ENCODE data around the gene SRC. TPM values are rescaled to one million over a fixed set of nuclear protein-coding genes. Genes with fewer than 3 reads are reported as not detected.

Gene SRC
- total and polyA plus RNA-seq, 8 donors, result 37.4 to 93.0 (median 71.5) TPM

DNA sequence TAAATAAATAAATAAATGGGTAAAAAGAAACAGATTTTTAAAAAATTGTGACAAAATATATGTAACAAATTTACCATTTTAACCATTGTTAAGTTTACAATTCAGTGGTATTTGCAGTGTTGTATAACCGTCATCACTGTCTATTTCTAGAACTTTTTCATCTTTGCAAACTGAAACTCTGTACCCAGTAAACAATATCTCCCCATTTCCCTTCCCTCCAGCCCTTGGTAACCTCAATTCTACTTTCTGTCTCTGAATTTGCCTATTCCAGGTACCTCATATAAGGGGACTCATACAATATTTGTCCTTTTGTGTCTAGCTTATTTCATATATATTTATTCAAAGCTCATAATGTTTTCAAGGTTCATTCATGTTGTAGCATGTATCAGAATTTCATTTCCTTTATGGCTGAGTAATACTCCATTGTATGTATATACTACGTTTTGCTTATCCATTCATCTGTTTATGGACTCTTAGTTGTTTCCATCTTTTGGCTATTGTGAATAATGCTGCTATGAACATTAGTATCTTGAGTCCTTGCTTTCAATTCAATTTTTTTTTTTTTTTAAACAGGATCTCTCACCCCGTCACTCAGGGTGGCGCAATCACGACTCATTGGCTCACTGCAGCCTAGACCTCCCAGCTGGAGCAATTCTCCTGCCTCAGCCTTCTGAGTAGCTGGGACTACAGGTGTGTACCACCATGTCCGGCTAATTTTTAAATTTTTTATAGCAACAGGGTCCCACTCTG lies 47.6 kb upstream of the SRC start:
- Histone ChIP-seq H3K4me1 (peaks cover 16 to 50% of the 10 kb centered on the region in 2 donors), H3K27ac (no peak overlapping the region), H3K9me3 (no peaks in the 10 kb centered on the region), H3K4me3 (no peak overlapping the region), H3K27me3 (no peaks in the 10 kb centered on the region), H3K36me3 (peaks cover 0 to 41% of the 10 kb centered on the region in 2 donors)
- ATAC-seq (no peak), DNase-seq (no peak)
- TF ChIP-seq, protein P1, sequence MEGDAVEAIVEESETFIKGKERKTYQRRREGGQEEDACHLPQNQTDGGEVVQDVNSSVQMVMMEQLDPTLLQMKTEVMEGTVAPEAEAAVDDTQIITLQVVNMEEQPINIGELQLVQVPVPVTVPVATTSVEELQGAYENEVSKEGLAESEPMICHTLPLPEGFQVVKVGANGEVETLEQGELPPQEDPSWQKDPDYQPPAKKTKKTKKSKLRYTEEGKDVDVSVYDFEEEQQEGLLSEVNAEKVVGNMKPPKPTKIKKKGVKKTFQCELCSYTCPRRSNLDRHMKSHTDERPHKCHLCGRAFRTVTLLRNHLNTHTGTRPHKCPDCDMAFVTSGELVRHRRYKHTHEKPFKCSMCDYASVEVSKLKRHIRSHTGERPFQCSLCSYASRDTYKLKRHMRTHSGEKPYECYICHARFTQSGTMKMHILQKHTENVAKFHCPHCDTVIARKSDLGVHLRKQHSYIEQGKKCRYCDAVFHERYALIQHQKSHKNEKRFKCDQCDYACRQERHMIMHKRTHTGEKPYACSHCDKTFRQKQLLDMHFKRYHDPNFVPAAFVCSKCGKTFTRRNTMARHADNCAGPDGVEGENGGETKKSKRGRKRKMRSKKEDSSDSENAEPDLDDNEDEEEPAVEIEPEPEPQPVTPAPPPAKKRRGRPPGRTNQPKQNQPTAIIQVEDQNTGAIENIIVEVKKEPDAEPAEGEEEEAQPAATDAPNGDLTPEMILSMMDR (IDR thresholded peaks at IDR 0.05), result no peak
- intact Hi-C loops (cut with DNase I), result no loop called here

DNA sequence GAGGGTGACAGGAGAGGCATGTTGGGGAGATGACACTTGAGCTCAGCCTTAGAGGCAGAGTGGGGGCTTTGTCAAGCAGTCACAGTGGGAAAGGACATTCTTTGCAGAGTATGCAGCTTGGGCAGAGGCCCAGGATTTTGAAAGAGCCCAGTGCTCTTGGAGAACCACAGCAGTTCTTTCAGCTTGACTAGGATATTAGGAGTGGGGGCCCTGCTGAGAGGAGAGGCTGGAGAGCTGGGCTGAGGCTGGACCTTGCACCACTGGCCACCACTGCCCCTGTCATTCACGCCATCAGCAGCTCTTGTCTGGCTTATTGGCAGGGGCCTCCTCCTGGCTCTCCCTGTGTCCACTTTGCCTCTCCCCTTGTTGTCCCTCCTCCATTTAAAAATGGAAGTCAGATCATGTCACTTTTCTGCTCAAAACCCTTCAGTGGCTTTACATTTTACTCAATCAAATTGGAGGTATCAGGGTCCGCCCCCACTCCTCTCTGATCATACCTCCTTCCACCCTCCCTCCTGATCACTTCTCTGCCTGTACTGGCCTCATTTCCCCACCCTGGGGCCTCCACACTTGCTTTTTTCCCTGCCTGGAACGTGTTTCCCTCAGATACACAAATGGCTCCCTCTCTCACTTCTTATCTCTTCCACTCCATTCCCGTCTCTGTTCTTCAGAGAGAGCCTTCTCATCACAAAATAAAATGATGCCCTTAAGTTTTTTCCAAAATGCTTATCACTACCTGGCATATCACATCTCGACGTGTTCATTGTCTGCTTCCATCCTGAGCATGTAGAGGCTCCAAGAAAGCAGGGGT lies 46.0 kb upstream of the SRC start:
- Histone ChIP-seq H3K4me1 (peaks cover 12 to 35% of the 10 kb centered on the region in 2 donors), H3K27me3 (no peaks in the 10 kb centered on the region), H3K36me3 (peaks cover 0 to 47% of the 10 kb centered on the region in 2 donors), H3K27ac (no peak overlapping the region), H3K4me3 (no peak overlapping the region), H3K9me3 (no peaks in the 10 kb centered on the region)
- intact Hi-C loops (cut with DNase I), result no loop called here
- DNase-seq (no peak), ATAC-seq (peak; percentile 11)
- TF ChIP-seq, protein P1 (IDR thresholded peaks at IDR 0.05), result no peak

DNA sequence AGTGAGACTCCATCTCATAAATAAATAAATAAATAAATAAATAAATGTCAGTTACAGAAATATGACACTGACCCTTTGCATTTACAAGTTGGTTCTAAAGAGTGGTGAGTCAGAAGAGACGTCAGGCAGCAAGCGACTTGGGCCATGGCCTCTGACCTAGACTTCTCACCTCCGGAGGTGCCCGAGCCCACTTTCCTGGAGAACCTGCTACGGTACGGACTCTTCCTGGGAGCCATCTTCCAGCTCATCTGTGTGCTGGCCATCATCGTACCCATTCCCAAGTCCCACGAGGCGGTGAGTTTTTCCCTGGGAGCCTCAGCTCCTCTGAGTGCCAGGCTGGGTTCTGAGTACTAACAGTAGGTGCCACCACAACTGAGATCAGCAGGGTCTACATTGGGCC lies 44.8 kb upstream of the SRC start:
- intact Hi-C loops (cut with DNase I), result no loop called here
- no peaks in the 10 kb centered on the region for H3K27me3 ChIP-seq
- peaks cover 8 to 23% of the 10 kb centered on the region in 2 donors for H3K4me1 ChIP-seq
- H3K4me3 ChIP-seq, result no peak overlapping the region
- ATAC-seq, result no peak
- no peak overlapping the region for H3K27ac ChIP-seq
- TF ChIP-seq, protein P1 (IDR thresholded peaks at IDR 0.05), result no peak
- H3K36me3 ChIP-seq, result peaks cover 0 to 53% of the 10 kb centered on the region in 2 donors
- DNase-seq, result no peak
- H3K9me3 ChIP-seq, result no peaks in the 10 kb centered on the region

DNA sequence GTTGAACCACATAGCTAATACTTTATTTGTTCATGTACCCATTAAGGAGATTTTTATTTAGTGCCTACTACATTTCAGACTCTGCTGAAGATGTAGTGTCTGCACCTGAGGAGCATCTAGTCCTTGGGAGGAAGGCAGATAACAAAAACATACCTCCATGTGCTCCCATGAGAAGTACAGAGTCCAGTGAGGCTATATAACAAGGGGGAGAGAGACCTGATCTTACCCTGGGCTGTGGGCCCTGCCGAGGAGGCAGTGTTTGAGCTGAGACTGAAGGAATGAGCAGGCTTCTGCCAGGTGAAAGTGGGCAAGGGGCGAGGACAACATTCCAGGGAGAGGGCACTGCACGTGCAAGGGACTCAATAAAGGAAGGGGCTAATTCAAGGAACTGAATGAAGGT lies 44.4 kb upstream of the SRC start:
- H3K4me1 ChIP-seq, result peaks cover 8 to 18% of the 10 kb centered on the region in 2 donors
- H3K36me3 ChIP-seq, result peaks cover 0 to 57% of the 10 kb centered on the region in 2 donors
- no peak for ATAC-seq
- no peak overlapping the region for H3K4me3 ChIP-seq
- H3K9me3 ChIP-seq, result no peaks in the 10 kb centered on the region
- H3K27me3 ChIP-seq, result no peaks in the 10 kb centered on the region
- H3K27ac ChIP-seq, result no peak overlapping the region
- TF ChIP-seq, protein P1 (IDR thresholded peaks at IDR 0.05), result no peak
- intact Hi-C loops (cut with DNase I), result no loop called here
- DNase-seq, result no peak

DNA sequence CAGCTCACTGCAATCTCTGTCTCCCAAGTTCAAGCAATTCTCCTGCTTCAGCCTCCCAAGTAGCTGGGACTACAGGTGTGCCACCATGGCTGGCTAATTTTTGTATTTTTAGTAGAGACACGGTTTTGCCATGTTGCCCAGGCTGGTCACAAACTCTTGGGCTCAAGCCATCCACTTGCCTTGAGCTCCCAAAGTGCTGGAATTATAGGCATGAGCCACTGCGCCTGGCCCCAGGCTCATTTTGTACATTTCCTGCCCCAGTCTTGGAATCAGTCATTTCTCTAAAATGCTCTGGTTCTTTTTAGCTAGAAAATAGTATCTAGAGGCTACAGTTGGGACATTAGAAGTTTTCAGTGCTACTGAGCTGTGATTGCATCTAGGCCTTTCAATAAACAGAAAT lies 43.0 kb upstream of the SRC start:
- Histone ChIP-seq H3K36me3 (peaks cover 0 to 65% of the 10 kb centered on the region in 2 donors), H3K4me3 (no peak overlapping the region), H3K9me3 (no peaks in the 10 kb centered on the region), H3K27ac (no peak overlapping the region), H3K4me1 (peaks cover 0 to 8% of the 10 kb centered on the region in 2 donors), H3K27me3 (no peaks in the 10 kb centered on the region)
- DNase-seq (no peak), ATAC-seq (no peak)
- intact Hi-C loops (cut with DNase I), result no loop called here
- TF ChIP-seq, protein P1 (IDR thresholded peaks at IDR 0.05), result no peak
